ENCODE data around the gene PDE1C. TPM values are rescaled to one million over a fixed set of nuclear protein-coding genes. Genes with fewer than 3 reads are reported as not detected.

The PDE1C gene
- total and polyA plus RNA-seq, 2 donors (not counting 1 experiment from before 2014, with no cell fraction given), result 0.52 TPM; not detected in 1

- Histone ChIP-seq H2AFZ (ENCODE audit: insufficient read depth, low read depth, low read length, poor library complexity, severe bottlenecking) (no peak overlapping the region), H3K36me3 (replicated peaks in 1 of 2; ENCODE audit: control extremely low read depth in 1 of 2, control insufficient read depth in 1 of 2, extremely low read depth in 1 of 2, insufficient read depth in 2 of 2, low read length in 1 of 2) (no peaks in the 10 kb centered on the region), H4K20me1 (ENCODE audit: control insufficient read depth, insufficient read depth, low read length, poor library complexity, severe bottlenecking) (no peaks in the 10 kb centered on the region), H3K4me1 (ENCODE audit: control insufficient read depth in 2 of 2, insufficient read depth in 2 of 2, low read length in 2 of 2) (no peaks in the 10 kb centered on the region), H3K4me3 (ENCODE audit: control extremely low read depth in 1 of 5, extremely low read depth in 1 of 5, insufficient read depth in 1 of 5, low read depth in 2 of 5, low read length in 4 of 5) (no peak overlapping the region), H3K9ac (ENCODE audit: low read length) (no peak overlapping the region), H3K9me3 (ENCODE audit: control extremely low read depth in 1 of 3, control insufficient read depth in 2 of 3, insufficient read depth in 1 of 3, low read length in 2 of 3) (no peaks in the 10 kb centered on the region), H3K27ac (ENCODE audit: low read length in 2 of 2) (no peak overlapping the region), H3K79me2 (ENCODE audit: control insufficient read depth, insufficient read depth, low read length) (no peaks in the 10 kb centered on the region), H3K27me3 (replicated peaks in 1 of 4; ENCODE audit: control extremely low read depth in 1 of 4, control insufficient read depth in 3 of 4, insufficient read depth in 4 of 4, low read length in 3 of 4) (no peaks in the 10 kb centered on the region), H3K4me2 (replicated peaks; ENCODE audit: low read depth, low read length, poor library complexity, severe bottlenecking) (no peak overlapping the region)
- Mint-ChIP-seq H3K4me3 (no peak overlapping the region), H3K27ac (no peak overlapping the region), H3K27me3 (no peaks in the 10 kb centered on the region), H3K9me3 (ENCODE audit: insufficient read depth) (no peaks in the 10 kb centered on the region), H3K4me1 (no peaks in the 10 kb centered on the region)
- TF ChIP-seq EZH2 (IDR thresholded peaks at IDR 0.05; ENCODE audit: borderline replicate concordance, insufficient read depth, low read depth, low read length, poor library complexity, severe bottlenecking), result no peak
- TF ChIP-seq CTCF (IDR thresholded peaks at IDR 0.05), result no peak
- WGBS (ENCODE audit: insufficient coverage), result 83% methylated on average over 1 of the region's 2 CpGs
- intact Hi-C loops (cut with micrococcal nuclease), result no loop called here
- DNase-seq (no peak), ATAC-seq (ENCODE audit: low read depth) (no peak)
- ChIA-PET POLR2A (no interaction called here), CTCF (no interaction called here)
These were observed 278.3 kb downstream of the PDE1C start for GRCh38 chr7:31791881-31792280.

- ATAC-seq (ENCODE audit: low read depth), result no peak
- H3K27me3 ChIP-seq (replicated peaks in 1 of 4; ENCODE audit: control extremely low read depth in 1 of 4, control insufficient read depth in 3 of 4, insufficient read depth in 4 of 4, low read length in 3 of 4), result no peaks in the 10 kb centered on the region
- H3K4me3 Mint-ChIP-seq, result no peak overlapping the region
- H3K27ac ChIP-seq (ENCODE audit: low read length in 2 of 2), result no peak overlapping the region
- H3K4me1 Mint-ChIP-seq, result no peaks in the 10 kb centered on the region
- no peaks in the 10 kb centered on the region for H3K79me2 ChIP-seq (ENCODE audit: control insufficient read depth, insufficient read depth, low read length)
- DNase-seq, result no peak
- WGBS (ENCODE audit: insufficient coverage), result no CpG with 5 or more reads among the region's 3 CpGs
- H3K27me3 Mint-ChIP-seq, result no peaks in the 10 kb centered on the region
- POLR2A ChIA-PET, result no interaction called here
- no peaks in the 10 kb centered on the region for H4K20me1 ChIP-seq (ENCODE audit: control insufficient read depth, insufficient read depth, low read length, poor library complexity, severe bottlenecking)
- no peak overlapping the region for H3K4me2 ChIP-seq (replicated peaks; ENCODE audit: low read depth, low read length, poor library complexity, severe bottlenecking)
- no peak overlapping the region for H3K9ac ChIP-seq (ENCODE audit: low read length)
- H3K9me3 Mint-ChIP-seq (ENCODE audit: insufficient read depth), result no peaks in the 10 kb centered on the region
- no peak overlapping the region for H2AFZ ChIP-seq (ENCODE audit: insufficient read depth, low read depth, low read length, poor library complexity, severe bottlenecking)
- intact Hi-C loops (cut with micrococcal nuclease), result no loop called here
- H3K4me1 ChIP-seq (ENCODE audit: control insufficient read depth in 2 of 2, insufficient read depth in 2 of 2, low read length in 2 of 2), result no peaks in the 10 kb centered on the region
- no peak overlapping the region for H3K27ac Mint-ChIP-seq
- no peaks in the 10 kb centered on the region for H3K36me3 ChIP-seq (replicated peaks in 1 of 2; ENCODE audit: control extremely low read depth in 1 of 2, control insufficient read depth in 1 of 2, extremely low read depth in 1 of 2, insufficient read depth in 2 of 2, low read length in 1 of 2)
- no peak overlapping the region for H3K4me3 ChIP-seq (ENCODE audit: control extremely low read depth in 1 of 5, extremely low read depth in 1 of 5, insufficient read depth in 1 of 5, low read depth in 2 of 5, low read length in 4 of 5)
- H3K9me3 ChIP-seq (ENCODE audit: control extremely low read depth in 1 of 3, control insufficient read depth in 2 of 3, insufficient read depth in 1 of 3, low read length in 2 of 3), result no peaks in the 10 kb centered on the region
- CTCF ChIA-PET, result no interaction called here
- TF ChIP-seq EZH2 (IDR thresholded peaks at IDR 0.05; ENCODE audit: borderline replicate concordance, insufficient read depth, low read depth, low read length, poor library complexity, severe bottlenecking) (no peak), CTCF (IDR thresholded peaks at IDR 0.05) (no peak)
These were observed 281.1 kb downstream of the PDE1C start for GRCh38 chr7:31788883-31789680.
